Endothelial cell of umbilical vein (primary cell): ENCODE measurements around the gene TEX11. TPM values are rescaled to one million over a fixed set of nuclear protein-coding genes. Genes with fewer than 3 reads are reported as not detected.

Experiments used
- BruUV-seq: library from RNA; stranded (reverse); fragments of 400-500 nt; replicated peaks from 2 replicates; lab custom pipeline; 2021; lab: Mats Ljungman, UMichigan
- CTCF ChIA-PET: fragments of 300-600, 350-600 bp; sonication (Branson Sonifier 250); formaldehyde crosslinking; loops from one replicate; lab custom pipeline; 2021; ENCODE audit warnings: antibody characterized with exemption, inconsistent platforms; lab: Charles Lee
- POLR2A ChIA-PET: fragments of 300-600, 350-600 bp; sonication (Branson Sonifier 250); formaldehyde crosslinking; loops from one replicate; lab custom pipeline; 2021; ENCODE audit warnings: antibody characterized with exemption, inconsistent platforms; lab: Charles Lee
- DNase-seq: peaks from one replicate; pipeline ENCODE4 v3.0.0-alpha.2; 2011; ENCODE audit warnings: low read depth, low spot score
- FAIRE-seq: peaks from 2 replicates; lab custom pipeline; 2011; peaks lifted over from hg19 to GRCh38; lab: Jason Lieb, UNC
- H2AFZ ChIP-seq: 2 replicates; pipeline ENCODE4 v1.6.0; 2012; ENCODE audit warnings: low read depth, low read length, control low read depth, inconsistent platforms
- H3K27ac ChIP-seq: 2 replicates; pipeline ENCODE4 v1.5.1; 2011; ENCODE audit warnings: low read depth, mild to moderate bottlenecking, control low read depth, low read length, moderate library complexity; ENCODE audit not compliant: insufficient read depth
- H3K27me3 ChIP-seq, 2 experiments: 2 replicates each; pipeline versions ENCODE4 v1.6.0 to v1.6.1; 2011; ENCODE audit warnings: low read length in 2 of 2, mixed read lengths in 1 of 2; ENCODE audit not compliant: control insufficient read depth in 2 of 2, insufficient read depth in 2 of 2
- H3K36me3 ChIP-seq, 2 experiments: 2 replicates in 1 of 2; 3 replicates in 1 of 2; pipeline ENCODE4 v1.5.1; 2011; ENCODE audit warnings: low read length in 2 of 2, mild to moderate bottlenecking in 1 of 2, moderate library complexity in 1 of 2; ENCODE audit not compliant: control insufficient read depth in 2 of 2, insufficient read depth in 2 of 2; ENCODE audit errors: extremely low read depth in 1 of 2
- H3K4me1 ChIP-seq: 3 replicates; pipeline ENCODE4 v1.5.1; 2011; ENCODE audit warnings: mild to moderate bottlenecking, low read length; ENCODE audit not compliant: control insufficient read depth, insufficient read depth; ENCODE audit errors: extremely low read depth
- H3K4me2 ChIP-seq: 2 replicates; pipeline ENCODE4 v1.6.1; 2011; ENCODE audit warnings: low read length, control low read depth, mixed read lengths; ENCODE audit not compliant: insufficient read depth
- H3K4me3 ChIP-seq, 3 experiments: fragments of 200-600 bp in 1 of 3; sonication (generic), shearing (Covaris generic) in 1 of 3; replicated peaks in 1 of 3; 2 replicates each; pipeline ENCODE4 v1.5.1; 2011 to 2016; ENCODE audit warnings: control low read depth in 3 of 3, low read length in 3 of 3, mild to moderate bottlenecking in 2 of 3, inconsistent platforms in 1 of 3, low read depth in 1 of 3, moderate library complexity in 1 of 3; ENCODE audit not compliant: insufficient read depth in 1 of 3
- H3K79me2 ChIP-seq: 2 replicates; pipeline ENCODE4 v1.6.0; 2012; ENCODE audit warnings: low read length, inconsistent platforms; ENCODE audit not compliant: control insufficient read depth, insufficient read depth
- H3K9ac ChIP-seq: replicated peaks from 2 replicates; pipeline ENCODE3; 2011; ENCODE audit warnings: low read length, control low read depth; ENCODE audit not compliant: insufficient read depth; ENCODE audit errors: extremely low read depth
- H3K9me1 ChIP-seq: replicated peaks from 3 replicates; pipeline ENCODE4 v1.6.0; 2011; ENCODE audit warnings: mild to moderate bottlenecking, low read length; ENCODE audit not compliant: control insufficient read depth, insufficient read depth; ENCODE audit errors: extremely low read depth
- H3K9me3 ChIP-seq: replicated peaks from 2 replicates; pipeline ENCODE4 v1.5.1; 2012; ENCODE audit warnings: low read length, inconsistent platforms; ENCODE audit not compliant: control insufficient read depth, insufficient read depth
- H4K20me1 ChIP-seq: replicated peaks from 2 replicates; pipeline ENCODE3; 2011; ENCODE audit warnings: mild to moderate bottlenecking, low read length; ENCODE audit not compliant: control insufficient read depth, insufficient read depth; ENCODE audit errors: extremely low read depth
- CTCF ChIP-seq, 2 donors: IDR thresholded peaks; 1 replicate in 1 of 2; 2 replicates in 1 of 2; pipeline ENCODE4 v1.5.1; 2011; ENCODE audit warnings: low read length in 2 of 2, mild to moderate bottlenecking in 2 of 2, moderate library complexity in 2 of 2, control low read depth in 1 of 2, inconsistent platforms in 1 of 2, low read depth in 1 of 2; ENCODE audit not compliant: insufficient read depth in 1 of 2; ENCODE audit errors: extremely low read depth in 1 of 2
- EZH2 ChIP-seq: IDR thresholded peaks from 2 replicates; pipeline ENCODE4 v1.6.1; 2012; ENCODE audit warnings: borderline replicate concordance, low read depth, mild to moderate bottlenecking, moderate library complexity, low read length, inconsistent platforms; ENCODE audit not compliant: severe bottlenecking
- FOS ChIP-seq: IDR thresholded peaks from 2 replicates; pipeline ENCODE4 v1.6.1; 2011; ENCODE audit warnings: mild to moderate bottlenecking, low read length, moderate library complexity, borderline replicate concordance; ENCODE audit not compliant: insufficient read depth
- GATA2 ChIP-seq: IDR thresholded peaks from 2 replicates; pipeline ENCODE4 v1.7.0; 2011; ENCODE audit warnings: low read depth, mild to moderate bottlenecking, moderate library complexity, mixed read lengths, low read length; ENCODE audit not compliant: insufficient read length, insufficient read depth
- JUN ChIP-seq: IDR thresholded peaks from 2 replicates; pipeline ENCODE4 v1.6.1; 2011; ENCODE audit warnings: borderline replicate concordance, low read depth; ENCODE audit not compliant: insufficient read length, insufficient read depth
- MAX ChIP-seq: IDR thresholded peaks from 2 replicates; pipeline ENCODE4 v1.6.1; 2011; ENCODE audit not compliant: insufficient read depth, insufficient read length
- MYC ChIP-seq: IDR thresholded peaks from one replicate; pipeline ENCODE4 v1.6.1; 2011; ENCODE audit warnings: mild to moderate bottlenecking, low read depth, low read length
- POLR2A ChIP-seq: IDR thresholded peaks from 2 replicates; pipeline ENCODE4 v1.6.1; 2012; ENCODE audit warnings: low read depth, mild to moderate bottlenecking, control low read depth, low read length
- POLR2AphosphoS5 ChIP-seq: IDR thresholded peaks from 2 replicates; pipeline ENCODE4 v1.6.1; 2012; ENCODE audit warnings: low read depth, mild to moderate bottlenecking, control low read depth, low read length, moderate library complexity; ENCODE audit not compliant: insufficient read depth
- dilution Hi-C: fragments of 300-500 bp; cut with MboI; formaldehyde crosslinking; loops from one replicate; pipeline ENCODE4 v1.15.0; 2019; ENCODE audit warnings: low sequenced_read_pairs; ENCODE audit not compliant: extremely low pct_ligation_motif_present
- intact Hi-C: fragments of 100-400 bp; cut with micrococcal nuclease; formaldehyde crosslinking; loops from one replicate; pipeline ENCODE4 v1.10.0; 2022
- polyA plus RNA-seq, 4 experiments: library from polyadenylated mRNA; depleted of rRNA in 3 of 4; stranded (reverse) in 3 of 4; unstranded in 1 of 4; fragments of >200 nt; gene quantifications; 2 replicates each; pipeline versions ENCODE4 v1.2.1 to v1.2.3, GENCODE V29; 2011 to 2012; ENCODE audit warnings: missing spikeins in 1 of 4
- total RNA-seq: library from RNA; stranded (reverse); gene quantifications from 2 replicates; pipeline ENCODE4 v1.2.3, GENCODE V29; 2021

TEX11 gene
- total and polyA plus RNA-seq, 2 donors (not counting 3 experiments of a cell fraction or from before 2014, with no cell fraction given): not detected

- H3K9me1 ChIP-seq: no peaks in the 10 kb centered on the region
- FAIRE-seq: no peak
- dilution Hi-C loops: no loop called here
- intact Hi-C loops: no loop called here
- no peak overlapping the region for H2AFZ ChIP-seq
- POLR2A ChIA-PET: no interaction called here
- H3K9ac ChIP-seq: no peak overlapping the region
- H3K4me1 ChIP-seq: no peaks in the 10 kb centered on the region
- H3K27ac ChIP-seq: no peak overlapping the region
- no peaks in the 10 kb centered on the region for H3K79me2 ChIP-seq
- TF ChIP-seq JUN (no peak), GATA2 (no peak), CTCF (IDR thresholded peaks at IDR 0.05; ENCODE audit: extremely low read depth in 1 of 2, insufficient read depth in 1 of 2, low read depth in 1 of 2, low read length in 2 of 2) (no peak), MYC (no peak), FOS (no peak), POLR2A (no peak), POLR2AphosphoS5 (no peak), MAX (no peak), EZH2 (no peak)
- CTCF ChIA-PET: no interaction called here
- no TSS peak for BruUV-seq
- no peak overlapping the region for H3K4me3 ChIP-seq
- peaks cover 0 to 2% of the 10 kb centered on the region in 2 experiments for H3K27me3 ChIP-seq
- no peak for DNase-seq
- no peaks in the 10 kb centered on the region for H3K36me3 ChIP-seq
- H4K20me1 ChIP-seq: no peaks in the 10 kb centered on the region
- H3K4me2 ChIP-seq: no peak overlapping the region
- H3K9me3 ChIP-seq: no peaks in the 10 kb centered on the region
Observed at GRCh38 chrX:70922774-70923473, 14.4 kb upstream of the TEX11 start.
